ENCODE data around the gene HBG2.

- TF ChIP-seq CTCF (IDR thresholded peaks at IDR 0.05) (no peak), NFE2L1 (CRISPR knock-in tag; IDR thresholded peaks at IDR 0.05) (no peak), CBFB (CRISPR knock-in tag; IDR thresholded peaks at IDR 0.05; ENCODE audit: low read depth) (no peak), ETV6 (CRISPR knock-in tag; IDR thresholded peaks at IDR 0.05) (no peak), ESRRA (CRISPR knock-in tag; IDR thresholded peaks at IDR 0.05; ENCODE audit: borderline replicate concordance) (no peak), STAT6 (CRISPR knock-in tag; conservative IDR thresholded peaks at IDR 0.05; ENCODE audit: low read depth) (no peak), ZNF121 (CRISPR knock-in tag; IDR thresholded peaks at IDR 0.05) (no peak), ZNF416 (CRISPR knock-in tag; IDR thresholded peaks at IDR 0.05) (no peak), MXD4 (CRISPR knock-in tag; IDR thresholded peaks at IDR 0.05; ENCODE audit: borderline replicate concordance) (no peak), KAT7 (CRISPR knock-in tag; IDR thresholded peaks at IDR 0.05; ENCODE audit: borderline replicate concordance) (no peak), JUN (CRISPR knock-in tag; IDR thresholded peaks at IDR 0.05) (no peak)
These were observed 43.2 kb upstream of the HBG2 start for GRCh38 chr11:5297721-5298323.
